Measurements from ENCODE around the gene OGFR. TPM values are rescaled to one million over a fixed set of nuclear protein-coding genes. Genes with fewer than 3 reads are reported as not detected.
"Not testable (repeated sequence)": the region's sequence is repeated elsewhere in the genome, so short reads cannot be mapped to it uniquely, and the experiment has no call there.

The OGFR gene
- total and polyA plus RNA-seq, 2 donors (not counting 3 experiments of a cell fraction or from before 2014, with no cell fraction given): 30.8 to 44.0 TPM

- POLR2A ChIA-PET: no interaction called here
- Histone ChIP-seq H3K27ac (ENCODE audit: insufficient read depth, low read depth, low read length) (no peak overlapping the region), H4K20me1 (replicated peaks; ENCODE audit: control insufficient read depth, extremely low read depth, insufficient read depth, low read length) (no peaks in the 10 kb centered on the region), H2AFZ (ENCODE audit: low read depth, low read length) (no peak overlapping the region), H3K4me3 (replicated peaks in 1 of 3; ENCODE audit: insufficient read depth in 1 of 3, low read depth in 1 of 3, low read length in 3 of 3) (no peak overlapping the region), H3K9me3 (replicated peaks; ENCODE audit: control insufficient read depth, insufficient read depth, low read length) (no peaks in the 10 kb centered on the region), H3K36me3 (ENCODE audit: control insufficient read depth in 2 of 2, extremely low read depth in 1 of 2, insufficient read depth in 2 of 2, low read length in 2 of 2) (peaks cover 3 to 12% of the 10 kb centered on the region in 2 experiments), H3K4me2 (ENCODE audit: insufficient read depth, low read length) (no peak overlapping the region), H3K79me2 (ENCODE audit: control insufficient read depth, insufficient read depth, low read length) (no peaks in the 10 kb centered on the region), H3K9me1 (replicated peaks; ENCODE audit: control insufficient read depth, extremely low read depth, insufficient read depth, low read length) (no peaks in the 10 kb centered on the region), H3K27me3 (ENCODE audit: control insufficient read depth in 2 of 2, insufficient read depth in 2 of 2, low read length in 2 of 2) (no peaks in the 10 kb centered on the region), H3K9ac (replicated peaks; ENCODE audit: extremely low read depth, insufficient read depth, low read length) (no peak overlapping the region), H3K4me1 (ENCODE audit: control insufficient read depth, extremely low read depth, insufficient read depth, low read length) (no peaks in the 10 kb centered on the region)
- DNase-seq (ENCODE audit: low read depth, low spot score): no peak
- no TSS peak for BruUV-seq (replicated peaks)
- TF ChIP-seq POLR2A (IDR thresholded peaks at IDR 0.05; ENCODE audit: low read depth, low read length): no peak
- TF ChIP-seq FOS (IDR thresholded peaks at IDR 0.05; ENCODE audit: borderline replicate concordance, insufficient read depth, low read length): no peak
- TF ChIP-seq POLR2AphosphoS5 (IDR thresholded peaks at IDR 0.05; ENCODE audit: insufficient read depth, low read depth, low read length): no peak
- no peak for TF ChIP-seq MAX (IDR thresholded peaks at IDR 0.05; ENCODE audit: insufficient read depth, insufficient read length)
- no peak for TF ChIP-seq EZH2 (IDR thresholded peaks at IDR 0.05; ENCODE audit: borderline replicate concordance, low read depth, low read length, severe bottlenecking)
- no peak for TF ChIP-seq GATA2 (IDR thresholded peaks at IDR 0.05; ENCODE audit: insufficient read depth, insufficient read length, low read depth, low read length)
- no peak for TF ChIP-seq JUN (IDR thresholded peaks at IDR 0.05; ENCODE audit: borderline replicate concordance, insufficient read depth, insufficient read length, low read depth)
- TF ChIP-seq CTCF (IDR thresholded peaks at IDR 0.05; ENCODE audit: extremely low read depth in 1 of 2, insufficient read depth in 1 of 2, low read depth in 1 of 2, low read length in 2 of 2): no peak
- no peak for TF ChIP-seq MYC (IDR thresholded peaks at IDR 0.05; ENCODE audit: low read depth, low read length)
- no peak for FAIRE-seq
- intact Hi-C loops (cut with micrococcal nuclease): no loop called here
- dilution Hi-C loops (cut with MboI; ENCODE audit: extremely low pct_ligation_motif_present, low sequenced_read_pairs): no loop called here
- CTCF ChIA-PET: no interaction called here
Observed at GRCh38 chr20:62852841-62853240, 48.2 kb downstream of the OGFR start.

DNA sequence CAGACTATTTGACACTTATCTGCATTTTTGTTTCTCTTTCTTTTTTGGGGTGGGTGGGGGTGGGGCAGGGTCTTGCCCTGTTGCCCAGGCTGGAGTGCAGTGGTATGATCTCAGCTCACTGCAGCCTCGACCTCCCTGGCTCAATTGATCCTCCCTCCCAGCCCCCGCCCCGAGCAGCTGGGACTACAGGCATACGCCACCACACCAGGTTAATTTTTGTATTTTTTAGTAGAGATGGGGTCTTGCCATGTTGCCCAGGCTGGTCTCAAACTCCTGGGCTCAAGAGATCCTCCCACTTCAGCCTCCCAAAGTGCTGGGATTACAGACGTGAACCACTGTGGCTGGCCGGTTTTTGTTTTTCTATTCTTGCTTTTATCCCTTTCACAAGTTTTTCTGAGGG is 48.7 kb downstream of the OGFR start:
- H3K9me3 ChIP-seq (replicated peaks; ENCODE audit: control insufficient read depth, insufficient read depth, low read length); dilution Hi-C loops (cut with MboI; ENCODE audit: extremely low pct_ligation_motif_present, low sequenced_read_pairs); POLR2A ChIA-PET; H4K20me1 ChIP-seq (replicated peaks; ENCODE audit: control insufficient read depth, extremely low read depth, insufficient read depth, low read length); H3K4me2 ChIP-seq (ENCODE audit: insufficient read depth, low read length); FAIRE-seq; H3K27me3 ChIP-seq (ENCODE audit: control insufficient read depth in 2 of 2, insufficient read depth in 2 of 2, low read length in 2 of 2); H3K79me2 ChIP-seq (ENCODE audit: control insufficient read depth, insufficient read depth, low read length); H3K4me1 ChIP-seq (ENCODE audit: control insufficient read depth, extremely low read depth, insufficient read depth, low read length); intact Hi-C loops (cut with micrococcal nuclease); H2AFZ ChIP-seq (ENCODE audit: low read depth, low read length); DNase-seq (ENCODE audit: low read depth, low spot score); H3K27ac ChIP-seq (ENCODE audit: insufficient read depth, low read depth, low read length); BruUV-seq (replicated peaks); CTCF ChIA-PET; H3K9ac ChIP-seq (replicated peaks; ENCODE audit: extremely low read depth, insufficient read depth, low read length); H3K9me1 ChIP-seq (replicated peaks; ENCODE audit: control insufficient read depth, extremely low read depth, insufficient read depth, low read length); H3K4me3 ChIP-seq (replicated peaks in 1 of 3; ENCODE audit: insufficient read depth in 1 of 3, low read depth in 1 of 3, low read length in 3 of 3): not testable (repeated sequence)
- H3K36me3 ChIP-seq (ENCODE audit: control insufficient read depth in 2 of 2, extremely low read depth in 1 of 2, insufficient read depth in 2 of 2, low read length in 2 of 2): peaks cover 3 to 12% of the 10 kb centered on the region in 2 experiments
